K562 (cell line): ENCODE data around the gene UBL5. TPM values are rescaled to one million over a fixed set of nuclear protein-coding genes. Genes with fewer than 3 reads are reported as not detected.

Source experiments
- MEF2D ChIP-seq: conservative IDR thresholded peaks from 2 replicates; pipeline ENCODE4 v1.6.1; 2016; ENCODE audit warnings: low read depth, missing genetic modification characterization, missing compliant biosample characterization
- MTA1 ChIP-seq: fragments of 450-650 bp; IDR thresholded peaks from 2 replicates; pipeline ENCODE4 v1.6.1; 2017; ENCODE audit warnings: borderline replicate concordance
- MYC ChIP-seq, 2 experiments: fragments of 250-450 bp in 1 of 2; sonication (Bioruptor Pico) in 1 of 2; IDR thresholded peaks; 2 replicates each; pipeline versions ENCODE4 v1.5.1 to v1.6.1; 2012 to 2021; ENCODE audit warnings: low read depth in 2 of 2, borderline replicate concordance in 1 of 2, improper control_type of control experiment in 1 of 2, low read length in 1 of 2, mild to moderate bottlenecking in 1 of 2, moderate library complexity in 1 of 2
- NFRKB ChIP-seq: fragments of 450-650 bp; IDR thresholded peaks from 2 replicates; pipeline ENCODE4 v1.6.1; 2016; ENCODE audit warnings: low read depth
- SMARCB1 ChIP-seq: IDR thresholded peaks from 2 replicates; pipeline ENCODE4 v1.6.1; 2011; ENCODE audit warnings: improper control_type of control experiment, low read depth; ENCODE audit not compliant: insufficient read length
- ZNF133 ChIP-seq: fragments of 250-450 bp; sonication (Bioruptor Pico); IDR thresholded peaks from 2 replicates; pipeline ENCODE4 v1.4.0; 2020; ENCODE audit warnings: mild to moderate bottlenecking
- ZNF175 ChIP-seq: fragments of 200-800 bp; sonication (Bioruptor generic); IDR thresholded peaks from 2 replicates; pipeline ENCODE4 v1.6.1; 2016; ENCODE audit warnings: low read depth, mild to moderate bottlenecking, missing genetic modification characterization, missing compliant biosample characterization
- polyA plus RNA-seq, 8 experiments: library from polyadenylated mRNA; depleted of rRNA in 4 of 8; stranded (reverse) in 5 of 8; unstranded in 3 of 8; fragments of >200 nt; fragmentation: Nextera tagmentation in 2 of 8; fragmentation: Illumina TruSeq in 1 of 8; extraction: Ambion mirVana in 2 of 8; extraction: Trizol in 1 of 8; gene quantifications; 2 replicates each; pipeline versions ENCODE4 v1.2.1 to v1.2.3, GENCODE V29; 2011 to 2014; ENCODE audit warnings: inconsistent platforms in 1 of 8, missing spikeins in 1 of 8
- total RNA-seq, 7 experiments: library from RNA; depleted of rRNA in 6 of 7; stranded (reverse); fragments of >200 nt in 6 of 7; fragmentation: Illumina TruSeq in 2 of 7; extraction: Trizol in 2 of 7; gene quantifications; 2 replicates each; pipeline versions ENCODE4 v1.2.1 to v1.2.3, GENCODE V29; 2011 to 2021; ENCODE audit warnings: low replicate concordance in 1 of 7
- TF ChIP-seq, protein P1 (sequence below): fragments of 250-450 bp; sonication (Bioruptor Pico); IDR thresholded peaks from 2 replicates; pipeline ENCODE4 v1.8.0; 2021; ENCODE audit warnings: moderate library complexity, mild to moderate bottlenecking, inconsistent platforms
- TF ChIP-seq, protein P2 (sequence below), 2 experiments: fragments of 450-650 bp; formaldehyde crosslinking in 1 of 2; IDR thresholded peaks; 2 replicates each; pipeline versions ENCODE4 v1.4.0 to v1.6.1; 2014 to 2020; ENCODE audit warnings: mild to moderate bottlenecking in 2 of 2, borderline replicate concordance in 1 of 2, low read depth in 1 of 2
- TF ChIP-seq, protein P3 (sequence below): fragments of 450-650 bp; IDR thresholded peaks from 2 replicates; pipeline ENCODE4 v1.7.1; 2018; ENCODE audit warnings: mild to moderate bottlenecking, low read depth; ENCODE audit not compliant: partially characterized antibody
- TF ChIP-seq, protein P4 (sequence below), 3 experiments: fragments of 200-800 bp in 1 of 3; sonication (Bioruptor generic) in 1 of 3; sonication (generic) in 1 of 3; formaldehyde crosslinking in 1 of 3; IDR thresholded peaks; 2 replicates each; pipeline versions ENCODE4 v1.6.1 to v1.8.0; 2016 to 2022; ENCODE audit warnings: mild to moderate bottlenecking in 2 of 3, missing compliant biosample characterization in 2 of 3, missing genetic modification characterization in 2 of 3, missing genetic modification reagents in 1 of 3

The UBL5 gene
- total and polyA plus RNA-seq, 9 of the 15 experiments (the other 6 are each of a cell fraction or from before 2014, with no cell fraction given), result 410 to 1,266 (median 613) TPM

DNA sequence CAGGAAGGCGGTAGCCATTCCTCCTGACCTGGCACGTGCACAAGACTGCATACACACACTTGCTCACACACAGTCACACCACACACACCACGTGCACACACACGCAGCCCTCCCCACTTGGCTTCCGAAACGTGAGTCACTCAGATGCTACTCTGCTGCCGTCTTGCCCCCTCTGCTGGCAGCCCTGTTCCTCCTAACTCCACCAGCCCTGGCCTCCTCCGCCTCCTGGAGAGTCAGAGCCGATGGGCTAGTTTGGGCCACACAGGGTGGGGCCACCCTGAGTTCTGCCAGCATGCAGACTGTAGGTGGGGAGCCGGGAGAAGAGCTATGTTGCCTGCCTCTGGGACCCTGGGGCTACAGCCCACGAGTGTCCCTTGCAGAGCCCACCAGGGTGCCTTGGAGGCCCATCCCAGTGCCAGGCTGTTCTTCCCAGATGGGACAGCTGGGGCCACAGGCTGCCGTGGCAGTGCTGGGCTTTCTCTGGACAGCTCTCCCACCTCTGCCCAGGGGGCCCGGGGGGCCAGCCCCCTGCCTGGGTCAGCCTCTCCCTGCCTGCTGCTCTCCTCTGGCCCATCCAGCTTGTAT lies 19.5 kb downstream of the UBL5 start (continued):
- TF ChIP-seq MYC (IDR thresholded peaks at IDR 0.05; ENCODE audit: low read depth, low read length) (peak; percentile 37; the same call in 1 of the 2 replicates), MYC (CRISPR knock-in tag; IDR thresholded peaks at IDR 0.05; ENCODE audit: borderline replicate concordance, low read depth) (no peak), ZNF133 (CRISPR knock-in tag) (no peak), ZNF175 (CRISPR knock-in tag) (no peak), NFRKB (no peak), SMARCB1 (no peak), MEF2D (tag) (no peak), MTA1 (no peak)
- TF ChIP-seq, protein P1, sequence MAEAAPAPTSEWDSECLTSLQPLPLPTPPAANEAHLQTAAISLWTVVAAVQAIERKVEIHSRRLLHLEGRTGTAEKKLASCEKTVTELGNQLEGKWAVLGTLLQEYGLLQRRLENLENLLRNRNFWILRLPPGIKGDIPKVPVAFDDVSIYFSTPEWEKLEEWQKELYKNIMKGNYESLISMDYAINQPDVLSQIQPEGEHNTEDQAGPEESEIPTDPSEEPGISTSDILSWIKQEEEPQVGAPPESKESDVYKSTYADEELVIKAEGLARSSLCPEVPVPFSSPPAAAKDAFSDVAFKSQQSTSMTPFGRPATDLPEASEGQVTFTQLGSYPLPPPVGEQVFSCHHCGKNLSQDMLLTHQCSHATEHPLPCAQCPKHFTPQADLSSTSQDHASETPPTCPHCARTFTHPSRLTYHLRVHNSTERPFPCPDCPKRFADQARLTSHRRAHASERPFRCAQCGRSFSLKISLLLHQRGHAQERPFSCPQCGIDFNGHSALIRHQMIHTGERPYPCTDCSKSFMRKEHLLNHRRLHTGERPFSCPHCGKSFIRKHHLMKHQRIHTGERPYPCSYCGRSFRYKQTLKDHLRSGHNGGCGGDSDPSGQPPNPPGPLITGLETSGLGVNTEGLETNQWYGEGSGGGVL (CRISPR knock-in tag), result no peak
- TF ChIP-seq, protein P2, sequence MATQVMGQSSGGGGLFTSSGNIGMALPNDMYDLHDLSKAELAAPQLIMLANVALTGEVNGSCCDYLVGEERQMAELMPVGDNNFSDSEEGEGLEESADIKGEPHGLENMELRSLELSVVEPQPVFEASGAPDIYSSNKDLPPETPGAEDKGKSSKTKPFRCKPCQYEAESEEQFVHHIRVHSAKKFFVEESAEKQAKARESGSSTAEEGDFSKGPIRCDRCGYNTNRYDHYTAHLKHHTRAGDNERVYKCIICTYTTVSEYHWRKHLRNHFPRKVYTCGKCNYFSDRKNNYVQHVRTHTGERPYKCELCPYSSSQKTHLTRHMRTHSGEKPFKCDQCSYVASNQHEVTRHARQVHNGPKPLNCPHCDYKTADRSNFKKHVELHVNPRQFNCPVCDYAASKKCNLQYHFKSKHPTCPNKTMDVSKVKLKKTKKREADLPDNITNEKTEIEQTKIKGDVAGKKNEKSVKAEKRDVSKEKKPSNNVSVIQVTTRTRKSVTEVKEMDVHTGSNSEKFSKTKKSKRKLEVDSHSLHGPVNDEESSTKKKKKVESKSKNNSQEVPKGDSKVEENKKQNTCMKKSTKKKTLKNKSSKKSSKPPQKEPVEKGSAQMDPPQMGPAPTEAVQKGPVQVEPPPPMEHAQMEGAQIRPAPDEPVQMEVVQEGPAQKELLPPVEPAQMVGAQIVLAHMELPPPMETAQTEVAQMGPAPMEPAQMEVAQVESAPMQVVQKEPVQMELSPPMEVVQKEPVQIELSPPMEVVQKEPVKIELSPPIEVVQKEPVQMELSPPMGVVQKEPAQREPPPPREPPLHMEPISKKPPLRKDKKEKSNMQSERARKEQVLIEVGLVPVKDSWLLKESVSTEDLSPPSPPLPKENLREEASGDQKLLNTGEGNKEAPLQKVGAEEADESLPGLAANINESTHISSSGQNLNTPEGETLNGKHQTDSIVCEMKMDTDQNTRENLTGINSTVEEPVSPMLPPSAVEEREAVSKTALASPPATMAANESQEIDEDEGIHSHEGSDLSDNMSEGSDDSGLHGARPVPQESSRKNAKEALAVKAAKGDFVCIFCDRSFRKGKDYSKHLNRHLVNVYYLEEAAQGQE (IDR thresholded peaks at IDR 0.05; ENCODE audit: borderline replicate concordance), result 0 out of 2 replicates have a peak, but pooled peaks have one; percentile 33
- TF ChIP-seq, protein P2 (CRISPR knock-in tag; IDR thresholded peaks at IDR 0.05; ENCODE audit: low read depth), result no peak
- TF ChIP-seq, protein P3, sequence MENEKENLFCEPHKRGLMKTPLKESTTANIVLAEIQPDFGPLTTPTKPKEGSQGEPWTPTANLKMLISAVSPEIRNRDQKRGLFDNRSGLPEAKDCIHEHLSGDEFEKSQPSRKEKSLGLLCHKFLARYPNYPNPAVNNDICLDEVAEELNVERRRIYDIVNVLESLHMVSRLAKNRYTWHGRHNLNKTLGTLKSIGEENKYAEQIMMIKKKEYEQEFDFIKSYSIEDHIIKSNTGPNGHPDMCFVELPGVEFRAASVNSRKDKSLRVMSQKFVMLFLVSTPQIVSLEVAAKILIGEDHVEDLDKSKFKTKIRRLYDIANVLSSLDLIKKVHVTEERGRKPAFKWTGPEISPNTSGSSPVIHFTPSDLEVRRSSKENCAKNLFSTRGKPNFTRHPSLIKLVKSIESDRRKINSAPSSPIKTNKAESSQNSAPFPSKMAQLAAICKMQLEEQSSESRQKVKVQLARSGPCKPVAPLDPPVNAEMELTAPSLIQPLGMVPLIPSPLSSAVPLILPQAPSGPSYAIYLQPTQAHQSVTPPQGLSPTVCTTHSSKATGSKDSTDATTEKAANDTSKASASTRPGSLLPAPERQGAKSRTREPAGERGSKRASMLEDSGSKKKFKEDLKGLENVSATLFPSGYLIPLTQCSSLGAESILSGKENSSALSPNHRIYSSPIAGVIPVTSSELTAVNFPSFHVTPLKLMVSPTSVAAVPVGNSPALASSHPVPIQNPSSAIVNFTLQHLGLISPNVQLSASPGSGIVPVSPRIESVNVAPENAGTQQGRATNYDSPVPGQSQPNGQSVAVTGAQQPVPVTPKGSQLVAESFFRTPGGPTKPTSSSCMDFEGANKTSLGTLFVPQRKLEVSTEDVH, result no peak
- TF ChIP-seq, protein P4, sequence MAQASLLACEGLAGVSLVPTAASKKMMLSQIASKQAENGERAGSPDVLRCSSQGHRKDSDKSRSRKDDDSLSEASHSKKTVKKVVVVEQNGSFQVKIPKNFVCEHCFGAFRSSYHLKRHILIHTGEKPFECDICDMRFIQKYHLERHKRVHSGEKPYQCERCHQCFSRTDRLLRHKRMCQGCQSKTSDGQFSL (CRISPR knock-in tag; IDR thresholded peaks at IDR 0.05), result 0 out of 2 replicates have a peak, but pooled peaks have one; percentile 15
- TF ChIP-seq, protein P4 (tag; IDR thresholded peaks at IDR 0.05), result no peak
